Body of pancreas (tissue), 4 donors: ENCODE data around the gene IRF3.

Source experiments
- CTCF ChIP-seq, 7 experiments: fragments of 450-650 bp in 4 of 7; fragments of 200-600 bp in 3 of 7; sonication (generic) in 3 of 7; IDR thresholded peaks; one replicate each; pipeline ENCODE4 v1.5.1; 2016 to 2019; ENCODE audit warnings: antibody characterized with exemption in 7 of 7
- POLR2A ChIP-seq, 3 donors: fragments of 450-650 bp; IDR thresholded peaks; one replicate each; pipeline ENCODE4 v1.6.1; 2016; ENCODE audit warnings: antibody characterized with exemption in 3 of 3, mild to moderate bottlenecking in 2 of 3

- TF ChIP-seq POLR2A (IDR thresholded peaks at IDR 0.05) = no peak
- TF ChIP-seq CTCF (IDR thresholded peaks at IDR 0.05) = no peak
These were observed 52.3 kb downstream of the IRF3 start for GRCh38 chr19:49613374-49613773.
